ENCODE measurements around the gene LGALS12.
"Not testable (repeated sequence)": the region's sequence is repeated elsewhere in the genome, so short reads cannot be mapped to it uniquely, and the experiment has no call there.

Gene LGALS12

GRCh38 chr11:63535734-63536133 is 29.9 kb downstream of the LGALS12 start:
- H3K9me3 ChIP-seq (ENCODE audit: severe bottlenecking): no peaks in the 10 kb centered on the region
- DNase-seq: no peak
- no peak for TF ChIP-seq CTCF (IDR thresholded peaks at IDR 0.05; ENCODE audit: low read depth, low read length)
- no peak overlapping the region for H3K27ac ChIP-seq
- H3K4me3 ChIP-seq (ENCODE audit: low read depth, low read length): no peak overlapping the region
- H3K36me3 ChIP-seq: no peaks in the 10 kb centered on the region
- no peaks in the 10 kb centered on the region for H3K27me3 ChIP-seq (ENCODE audit: insufficient read depth, low read depth, severe bottlenecking)

- H3K4me3 ChIP-seq (ENCODE audit: low read depth, low read length): no peak within 1 kb of the TSS
- DNase-seq: no peak
- H3K27ac ChIP-seq: no peak within 1 kb of the TSS
- TF ChIP-seq CTCF (IDR thresholded peaks at IDR 0.05; ENCODE audit: low read depth, low read length): no peak
- H3K27me3 ChIP-seq (ENCODE audit: insufficient read depth, low read depth, severe bottlenecking): no peaks in the 10 kb centered on the region
- H3K36me3 ChIP-seq: no peaks in the 10 kb centered on the region
- no peaks in the 10 kb centered on the region for H3K9me3 ChIP-seq (ENCODE audit: severe bottlenecking)
Measured at GRCh38 chr11:63536669-63537292, 30.9 kb downstream of the LGALS12 start, which contains the start of gene PLAAT4. Gene PLAAT4 (plus strand): TSS chr11:63536808. CDS start chr11:63536869, 61 bp downstream.

GRCh38 chr11:63537293-63538101 is 31.6 kb downstream of the LGALS12 start:
- H3K27ac ChIP-seq: no peak overlapping the region
- TF ChIP-seq CTCF (IDR thresholded peaks at IDR 0.05; ENCODE audit: low read depth, low read length): no peak
- no peaks in the 10 kb centered on the region for H3K27me3 ChIP-seq (ENCODE audit: insufficient read depth, low read depth, severe bottlenecking)
- no peak for DNase-seq
- H3K4me3 ChIP-seq (ENCODE audit: low read depth, low read length): no peak overlapping the region
- H3K36me3 ChIP-seq: no peaks in the 10 kb centered on the region
- H3K9me3 ChIP-seq (ENCODE audit: severe bottlenecking): no peaks in the 10 kb centered on the region

- H3K36me3 ChIP-seq; H3K9me3 ChIP-seq (ENCODE audit: severe bottlenecking); H3K27ac ChIP-seq; H3K4me3 ChIP-seq (ENCODE audit: low read depth, low read length); DNase-seq; H3K27me3 ChIP-seq (ENCODE audit: insufficient read depth, low read depth, severe bottlenecking): not testable (repeated sequence)
Measured at GRCh38 chr11:63542506-63542905, 36.6 kb downstream of the LGALS12 start.

- Histone ChIP-seq H3K27ac (no peak overlapping the region), H3K36me3 (no peaks in the 10 kb centered on the region), H3K27me3 (ENCODE audit: insufficient read depth, low read depth, severe bottlenecking) (no peaks in the 10 kb centered on the region), H3K4me3 (ENCODE audit: low read depth, low read length) (no peak overlapping the region), H3K9me3 (ENCODE audit: severe bottlenecking) (no peaks in the 10 kb centered on the region)
- DNase-seq: no peak
- TF ChIP-seq CTCF (IDR thresholded peaks at IDR 0.05; ENCODE audit: low read depth, low read length): no peak
Measured at GRCh38 chr11:63543711-63544110, 37.8 kb downstream of the LGALS12 start.

- H3K9me3 ChIP-seq (ENCODE audit: severe bottlenecking): no peaks in the 10 kb centered on the region
- H3K27me3 ChIP-seq (ENCODE audit: insufficient read depth, low read depth, severe bottlenecking): no peaks in the 10 kb centered on the region
- no peak for DNase-seq
- H3K4me3 ChIP-seq (ENCODE audit: low read depth, low read length): no peak overlapping the region
- no peak for TF ChIP-seq CTCF (IDR thresholded peaks at IDR 0.05; ENCODE audit: low read depth, low read length)
- no peak overlapping the region for H3K27ac ChIP-seq
- H3K36me3 ChIP-seq: no peaks in the 10 kb centered on the region
Measured at GRCh38 chr11:63547061-63547460, 41.2 kb downstream of the LGALS12 start.
